K562 (cell line): ENCODE data around the gene MAGIX. TPM values are rescaled to one million over a fixed set of nuclear protein-coding genes. Genes with fewer than 3 reads are reported as not detected.
A peak's percentile ranks its signal among the peaks of the same experiment; 100 is the strongest.

ENCODE experiments used
- AFF4 ChIP-seq: sonication (generic); formaldehyde crosslinking; IDR thresholded peaks from 2 replicates; pipeline ENCODE4 v1.8.0; 2023; ENCODE audit warnings: mild to moderate bottlenecking, missing genetic modification reagents
- BRD9 ChIP-seq: fragments of 450-650 bp; IDR thresholded peaks from 2 replicates; pipeline ENCODE4 v1.6.1; 2018; ENCODE audit warnings: low read depth; ENCODE audit not compliant: partially characterized antibody
- DDX20 ChIP-seq: fragments of 450-650 bp; IDR thresholded peaks from 2 replicates; pipeline ENCODE4 v1.6.1; 2016; ENCODE audit warnings: missing genetic modification characterization, low read depth, mild to moderate bottlenecking, missing compliant biosample characterization, moderate library complexity
- HIVEP1 ChIP-seq: fragments of 250-450 bp; sonication (Bioruptor Pico); IDR thresholded peaks from 2 replicates; pipeline ENCODE4 v1.4.0; 2020; ENCODE audit warnings: mild to moderate bottlenecking
- NKRF ChIP-seq: fragments of 450-650 bp; IDR thresholded peaks from 2 replicates; pipeline ENCODE4 v1.6.1; 2016; ENCODE audit warnings: borderline replicate concordance
- PHF20 ChIP-seq: fragments of 450-650 bp; IDR thresholded peaks from 2 replicates; pipeline ENCODE4 v1.6.1; 2018; ENCODE audit not compliant: partially characterized antibody
- RHOXF2B ChIP-seq: fragments of 250-450 bp; sonication (Bioruptor Pico); conservative IDR thresholded peaks from 2 replicates; pipeline ENCODE4 v1.5.1; 2021
- ZNF507 ChIP-seq: conservative IDR thresholded peaks from 2 replicates; pipeline ENCODE4 v1.6.1; 2017; ENCODE audit warnings: missing genetic modification characterization, missing compliant biosample characterization
- polyA plus RNA-seq, 8 experiments: library from polyadenylated mRNA; depleted of rRNA in 4 of 8; stranded (reverse) in 5 of 8; unstranded in 3 of 8; fragments of >200 nt; fragmentation: Nextera tagmentation in 2 of 8; fragmentation: Illumina TruSeq in 1 of 8; extraction: Ambion mirVana in 2 of 8; extraction: Trizol in 1 of 8; gene quantifications; 2 replicates each; pipeline versions ENCODE4 v1.2.1 to v1.2.3, GENCODE V29; 2011 to 2014; ENCODE audit warnings: inconsistent platforms in 1 of 8, missing spikeins in 1 of 8
- total RNA-seq, 7 experiments: library from RNA; depleted of rRNA in 6 of 7; stranded (reverse); fragments of >200 nt in 6 of 7; fragmentation: Illumina TruSeq in 2 of 7; extraction: Trizol in 2 of 7; gene quantifications; 2 replicates each; pipeline versions ENCODE4 v1.2.1 to v1.2.3, GENCODE V29; 2011 to 2021; ENCODE audit warnings: low replicate concordance in 1 of 7
- TF ChIP-seq, protein P1 (sequence below): fragments of 200-800 bp; sonication (Bioruptor generic); IDR thresholded peaks from 2 replicates; pipeline ENCODE4 v1.6.1; 2016; ENCODE audit warnings: missing genetic modification characterization, missing compliant biosample characterization
- TF ChIP-seq, protein P2 (sequence below): fragments of 250-450 bp; sonication (Bioruptor Pico); IDR thresholded peaks from 2 replicates; pipeline ENCODE4 v1.5.0; 2021; ENCODE audit warnings: mild to moderate bottlenecking, borderline replicate concordance
- TF ChIP-seq, protein P3 (sequence below): sonication (generic); IDR thresholded peaks from 2 replicates; pipeline ENCODE4 v1.6.1; 2016

Gene MAGIX
- total and polyA plus RNA-seq, 9 of the 15 experiments (the other 6 are each of a cell fraction or from before 2014, with no cell fraction given): 0.08 to 3.5 (median 0.47) TPM

GRCh38 chrX:49155900-49156837 is 6.4 kb upstream of the MAGIX start (continued):
- TF ChIP-seq, protein P1, sequence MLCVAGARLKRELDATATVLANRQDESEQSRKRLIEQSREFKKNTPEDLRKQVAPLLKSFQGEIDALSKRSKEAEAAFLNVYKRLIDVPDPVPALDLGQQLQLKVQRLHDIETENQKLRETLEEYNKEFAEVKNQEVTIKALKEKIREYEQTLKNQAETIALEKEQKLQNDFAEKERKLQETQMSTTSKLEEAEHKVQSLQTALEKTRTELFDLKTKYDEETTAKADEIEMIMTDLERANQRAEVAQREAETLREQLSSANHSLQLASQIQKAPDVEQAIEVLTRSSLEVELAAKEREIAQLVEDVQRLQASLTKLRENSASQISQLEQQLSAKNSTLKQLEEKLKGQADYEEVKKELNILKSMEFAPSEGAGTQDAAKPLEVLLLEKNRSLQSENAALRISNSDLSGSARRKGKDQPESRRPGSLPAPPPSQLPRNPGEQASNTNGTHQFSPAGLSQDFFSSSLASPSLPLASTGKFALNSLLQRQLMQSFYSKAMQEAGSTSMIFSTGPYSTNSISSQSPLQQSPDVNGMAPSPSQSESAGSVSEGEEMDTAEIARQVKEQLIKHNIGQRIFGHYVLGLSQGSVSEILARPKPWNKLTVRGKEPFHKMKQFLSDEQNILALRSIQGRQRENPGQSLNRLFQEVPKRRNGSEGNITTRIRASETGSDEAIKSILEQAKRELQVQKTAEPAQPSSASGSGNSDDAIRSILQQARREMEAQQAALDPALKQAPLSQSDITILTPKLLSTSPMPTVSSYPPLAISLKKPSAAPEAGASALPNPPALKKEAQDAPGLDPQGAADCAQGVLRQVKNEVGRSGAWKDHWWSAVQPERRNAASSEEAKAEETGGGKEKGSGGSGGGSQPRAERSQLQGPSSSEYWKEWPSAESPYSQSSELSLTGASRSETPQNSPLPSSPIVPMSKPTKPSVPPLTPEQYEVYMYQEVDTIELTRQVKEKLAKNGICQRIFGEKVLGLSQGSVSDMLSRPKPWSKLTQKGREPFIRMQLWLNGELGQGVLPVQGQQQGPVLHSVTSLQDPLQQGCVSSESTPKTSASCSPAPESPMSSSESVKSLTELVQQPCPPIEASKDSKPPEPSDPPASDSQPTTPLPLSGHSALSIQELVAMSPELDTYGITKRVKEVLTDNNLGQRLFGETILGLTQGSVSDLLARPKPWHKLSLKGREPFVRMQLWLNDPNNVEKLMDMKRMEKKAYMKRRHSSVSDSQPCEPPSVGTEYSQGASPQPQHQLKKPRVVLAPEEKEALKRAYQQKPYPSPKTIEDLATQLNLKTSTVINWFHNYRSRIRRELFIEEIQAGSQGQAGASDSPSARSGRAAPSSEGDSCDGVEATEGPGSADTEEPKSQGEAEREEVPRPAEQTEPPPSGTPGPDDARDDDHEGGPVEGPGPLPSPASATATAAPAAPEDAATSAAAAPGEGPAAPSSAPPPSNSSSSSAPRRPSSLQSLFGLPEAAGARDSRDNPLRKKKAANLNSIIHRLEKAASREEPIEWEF (CRISPR knock-in tag): peak; percentile 68; the same call in 1 of the 2 replicates
- TF ChIP-seq, protein P2, sequence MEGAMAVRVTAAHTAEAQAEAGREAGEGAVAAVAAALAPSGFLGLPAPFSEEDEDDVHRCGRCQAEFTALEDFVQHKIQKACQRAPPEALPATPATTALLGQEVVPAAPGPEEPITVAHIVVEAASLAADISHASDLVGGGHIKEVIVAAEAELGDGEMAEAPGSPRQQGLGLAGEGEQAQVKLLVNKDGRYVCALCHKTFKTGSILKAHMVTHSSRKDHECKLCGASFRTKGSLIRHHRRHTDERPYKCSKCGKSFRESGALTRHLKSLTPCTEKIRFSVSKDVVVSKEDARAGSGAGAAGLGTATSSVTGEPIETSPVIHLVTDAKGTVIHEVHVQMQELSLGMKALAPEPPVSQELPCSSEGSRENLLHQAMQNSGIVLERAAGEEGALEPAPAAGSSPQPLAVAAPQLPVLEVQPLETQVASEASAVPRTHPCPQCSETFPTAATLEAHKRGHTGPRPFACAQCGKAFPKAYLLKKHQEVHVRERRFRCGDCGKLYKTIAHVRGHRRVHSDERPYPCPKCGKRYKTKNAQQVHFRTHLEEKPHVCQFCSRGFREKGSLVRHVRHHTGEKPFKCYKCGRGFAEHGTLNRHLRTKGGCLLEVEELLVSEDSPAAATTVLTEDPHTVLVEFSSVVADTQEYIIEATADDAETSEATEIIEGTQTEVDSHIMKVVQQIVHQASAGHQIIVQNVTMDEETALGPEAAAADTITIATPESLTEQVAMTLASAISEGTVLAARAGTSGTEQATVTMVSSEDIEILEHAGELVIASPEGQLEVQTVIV (CRISPR knock-in tag): no peak
- no peak; the same call in none of the 2 replicates for TF ChIP-seq AFF4 (CRISPR knock-in tag)
- no peak for TF ChIP-seq DDX20
- no peak for TF ChIP-seq NKRF
- TF ChIP-seq, protein P3, sequence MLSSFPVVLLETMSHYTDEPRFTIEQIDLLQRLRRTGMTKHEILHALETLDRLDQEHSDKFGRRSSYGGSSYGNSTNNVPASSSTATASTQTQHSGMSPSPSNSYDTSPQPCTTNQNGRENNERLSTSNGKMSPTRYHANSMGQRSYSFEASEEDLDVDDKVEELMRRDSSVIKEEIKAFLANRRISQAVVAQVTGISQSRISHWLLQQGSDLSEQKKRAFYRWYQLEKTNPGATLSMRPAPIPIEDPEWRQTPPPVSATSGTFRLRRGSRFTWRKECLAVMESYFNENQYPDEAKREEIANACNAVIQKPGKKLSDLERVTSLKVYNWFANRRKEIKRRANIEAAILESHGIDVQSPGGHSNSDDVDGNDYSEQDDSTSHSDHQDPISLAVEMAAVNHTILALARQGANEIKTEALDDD: no peak
- no peak for TF ChIP-seq BRD9
- TF ChIP-seq HIVEP1: no peak; the same call in 1 of the 2 replicates
- no peak for TF ChIP-seq ZNF507
- TF ChIP-seq RHOXF2B (CRISPR knock-in tag): no peak
- TF ChIP-seq PHF20: no peak
